ENCODE measurements around the gene LMTK3.

- TF ChIP-seq EP300 (IDR thresholded peaks at IDR 0.05) (peak in 1 of 2 donors; percentile 93), CTCF (IDR thresholded peaks at IDR 0.05) (peak in 2 of 5 experiments; percentile 28 to 47), POLR2A (IDR thresholded peaks at IDR 0.05) (peak; percentile 78 to 92)
Observed at GRCh38 chr19:48469289-48469881, 42.2 kb downstream of the LMTK3 start, which contains the start of gene CYTH2.

All from tibial nerve (tissue), 4 donors.